Dedifferentiated amniotic fluid mesenchymal stem cell (primary cell): ENCODE measurements around the gene PTGDR.

Experiments used
- DNase-seq: peaks from one replicate; pipeline ENCODE4 v3.0.0-alpha.2; 2016; ENCODE audit errors: extremely low spot score

PTGDR gene

DNA sequence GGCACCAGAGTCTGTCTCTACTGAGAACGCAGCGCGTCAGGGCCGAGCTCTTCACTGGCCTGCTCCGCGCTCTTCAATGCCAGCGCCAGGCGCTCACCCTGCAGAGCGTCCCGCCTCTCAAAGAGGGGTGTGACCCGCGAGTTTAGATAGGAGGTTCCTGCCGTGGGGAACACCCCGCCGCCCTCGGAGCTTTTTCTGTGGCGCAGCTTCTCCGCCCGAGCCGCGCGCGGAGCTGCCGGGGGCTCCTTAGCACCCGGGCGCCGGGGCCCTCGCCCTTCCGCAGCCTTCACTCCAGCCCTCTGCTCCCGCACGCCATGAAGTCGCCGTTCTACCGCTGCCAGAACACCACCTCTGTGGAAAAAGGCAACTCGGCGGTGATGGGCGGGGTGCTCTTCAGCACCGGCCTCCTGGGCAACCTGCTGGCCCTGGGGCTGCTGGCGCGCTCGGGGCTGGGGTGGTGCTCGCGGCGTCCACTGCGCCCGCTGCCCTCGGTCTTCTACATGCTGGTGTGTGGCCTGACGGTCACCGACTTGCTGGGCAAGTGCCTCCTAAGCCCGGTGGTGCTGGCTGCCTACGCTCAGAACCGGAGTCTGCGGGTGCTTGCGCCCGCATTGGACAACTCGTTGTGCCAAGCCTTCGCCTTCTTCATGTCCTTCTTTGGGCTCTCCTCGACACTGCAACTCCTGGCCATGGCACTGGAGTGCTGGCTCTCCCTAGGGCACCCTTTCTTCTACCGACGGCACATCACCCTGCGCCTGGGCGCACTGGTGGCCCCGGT, at the start of gene PTGDR:
TSS of gene PTGDR (plus strand) at position 198 of the 778 bp plus-strand sequence. CDS start at position 315, 117 bp downstream.
- DNase-seq, result no peak

GRCh38 chr14:52219488-52220084, 47.9 kb upstream of the PTGDR start:
- DNase-seq, result no peak

- DNase-seq, result no peak
These were observed 46.3 kb upstream of the PTGDR start for GRCh38 chr14:52220924-52221811.

DNA sequence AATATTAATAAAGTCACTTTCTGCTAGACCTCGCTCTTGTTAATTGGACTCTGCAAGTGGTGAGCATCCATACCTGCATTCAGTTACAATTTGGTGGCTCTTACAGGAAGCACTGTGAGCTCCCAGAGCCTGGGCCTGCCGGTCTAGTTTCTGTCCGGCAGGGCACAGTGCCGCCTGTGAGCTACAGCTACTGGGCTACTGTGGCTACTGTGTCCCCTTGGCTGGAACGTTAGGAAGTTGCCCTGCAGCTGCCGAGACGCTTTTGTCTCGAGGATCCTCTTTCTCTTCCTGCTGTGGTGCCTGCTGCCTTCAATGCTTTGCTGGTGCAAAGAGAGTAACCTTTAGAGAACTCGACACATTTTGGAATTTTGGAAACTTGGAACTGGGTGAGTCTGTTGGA, 44.6 kb upstream of the PTGDR start:
- no peak for DNase-seq

DNA sequence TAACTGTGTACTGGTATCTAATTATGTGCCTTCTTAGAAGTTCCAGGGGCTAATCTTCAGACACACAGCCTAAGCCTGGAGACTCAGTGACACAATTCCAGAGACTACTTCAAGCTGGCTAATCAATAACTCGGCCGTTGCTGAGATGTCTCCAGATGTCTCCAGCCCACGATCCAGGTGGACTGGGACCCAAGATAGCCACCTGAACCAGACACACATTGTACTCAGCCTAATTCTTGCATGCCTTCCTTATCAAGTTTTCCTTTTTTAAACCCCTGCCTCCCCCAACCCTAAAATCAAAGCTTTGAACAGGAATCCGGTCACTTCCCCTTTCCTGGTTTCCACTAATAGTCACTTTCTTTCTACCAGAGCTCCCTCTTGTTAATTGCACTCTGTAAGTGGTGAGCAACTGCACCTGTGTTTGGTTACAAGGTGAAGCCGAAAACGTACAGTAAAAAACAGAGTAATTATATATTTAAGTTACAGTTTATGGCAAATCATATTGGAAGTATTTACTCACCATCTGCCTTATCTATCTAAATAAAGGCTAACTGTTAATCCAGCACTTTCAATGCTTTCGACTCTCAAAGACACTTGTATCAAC, 39.8 kb upstream of the PTGDR start:
- no peak for DNase-seq

- no peak for DNase-seq
These were observed 33.8 kb upstream of the PTGDR start for GRCh38 chr14:52233693-52234092.

- no peak for DNase-seq
These were observed 32.1 kb upstream of the PTGDR start for GRCh38 chr14:52235434-52235833.

DNA sequence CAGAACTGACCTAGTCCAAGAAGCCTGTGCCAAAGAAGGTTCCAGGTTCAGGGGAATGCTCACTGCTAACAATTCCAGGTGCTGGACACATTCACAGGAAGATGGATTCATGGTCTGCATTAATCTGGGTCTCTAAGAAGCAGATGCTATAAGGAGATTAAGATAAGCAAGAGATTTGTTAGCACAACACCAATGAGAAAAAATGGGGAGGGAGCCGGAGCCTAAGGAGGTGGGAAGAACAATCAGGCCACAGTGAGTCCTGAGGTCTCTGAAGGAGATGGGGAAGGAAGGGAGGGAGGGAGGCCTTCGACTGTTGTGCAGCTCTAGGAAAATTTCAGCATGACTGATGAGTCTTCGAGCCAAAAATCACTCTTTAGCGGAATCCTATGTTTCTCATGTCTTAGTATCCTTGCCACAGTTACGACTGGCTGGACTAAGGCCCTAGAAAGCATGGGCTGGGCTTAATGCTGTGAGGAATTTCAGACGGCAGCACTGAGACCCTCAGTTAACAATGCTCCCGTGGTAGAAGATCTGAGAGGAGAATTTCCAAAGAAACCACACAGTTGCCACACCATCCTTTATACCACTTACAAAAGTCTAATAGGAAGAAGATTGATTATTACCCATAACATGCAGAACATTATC, 31.5 kb upstream of the PTGDR start:
- DNase-seq, result no peak

DNA sequence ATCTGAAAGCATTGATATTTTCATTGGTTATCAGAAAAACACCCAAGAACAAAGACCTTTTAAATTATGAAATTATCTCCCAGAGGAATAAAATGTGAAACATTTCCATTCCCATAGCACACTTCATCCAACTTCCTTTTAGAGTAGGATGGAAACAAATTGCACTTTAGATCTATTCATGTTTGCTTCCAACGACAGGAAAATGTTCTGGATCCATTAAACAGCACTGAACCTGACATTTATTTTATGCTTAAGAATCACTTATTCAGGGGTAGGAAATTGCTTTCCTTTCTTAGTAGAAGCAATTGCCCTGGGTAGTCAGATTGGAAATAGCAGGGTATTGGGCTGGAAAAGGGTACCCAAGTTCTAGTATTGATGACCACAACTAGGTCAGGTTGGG, 28.8 kb upstream of the PTGDR start:
- no peak for DNase-seq

- no peak for DNase-seq
These were observed 26.9 kb upstream of the PTGDR start for GRCh38 chr14:52240623-52241022.

DNA sequence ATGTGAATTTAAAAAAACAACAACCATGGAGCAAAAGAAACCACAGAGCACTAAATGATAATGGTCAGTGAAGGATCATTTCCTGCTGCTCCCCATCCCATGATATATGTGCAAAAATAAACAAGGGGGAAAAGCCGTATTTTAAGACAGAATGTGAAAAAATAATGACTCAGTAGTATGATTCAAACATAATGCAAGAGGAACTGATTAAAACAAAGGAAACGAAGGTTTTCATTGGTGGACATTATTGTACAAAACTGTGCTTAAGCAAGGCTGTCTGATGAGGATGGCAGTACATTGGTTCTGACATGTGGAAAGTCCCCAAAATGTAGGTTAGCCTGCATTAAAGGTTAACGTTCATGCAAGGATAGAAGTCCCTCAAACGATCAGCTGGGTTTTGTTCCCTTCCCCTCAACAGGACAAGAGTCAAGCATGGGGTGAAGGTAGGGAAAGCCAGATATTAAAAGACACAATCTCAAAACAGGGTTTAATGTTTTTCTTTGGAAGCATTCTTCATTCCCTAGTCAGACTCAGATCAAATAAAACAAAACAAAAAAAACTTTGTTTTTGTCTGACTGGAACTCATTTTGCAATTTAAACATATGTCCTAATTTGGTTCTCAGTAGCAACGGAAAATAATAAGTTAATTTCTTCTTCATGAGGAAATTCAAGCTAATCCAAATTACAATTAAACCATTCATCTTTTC, 26.3 kb upstream of the PTGDR start:
- peak; percentile 84 for DNase-seq

- no peak for DNase-seq
These were observed 23.2 kb upstream of the PTGDR start for GRCh38 chr14:52244328-52244727.

GRCh38 chr14:52244997-52245396, 22.5 kb upstream of the PTGDR start:
- DNase-seq, result no peak

DNA sequence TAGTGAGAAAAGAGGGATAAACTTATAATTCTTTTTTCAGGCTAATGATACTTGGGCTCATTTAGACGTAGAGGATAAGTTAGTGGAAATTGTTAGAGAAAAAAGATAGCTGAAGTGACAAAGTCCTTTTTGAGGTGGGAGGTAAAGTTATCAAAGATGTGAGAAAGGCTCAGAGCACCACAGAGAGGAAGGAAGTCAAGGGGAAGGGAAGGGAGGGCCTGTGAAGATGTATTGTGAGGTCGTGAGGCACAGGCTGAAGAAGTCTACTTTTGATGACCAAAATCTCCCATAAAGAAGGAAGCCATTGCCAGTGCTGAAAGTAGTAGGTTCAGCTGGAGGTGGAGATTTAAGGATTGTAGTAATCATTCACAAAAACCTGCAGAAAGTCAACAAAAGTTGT, 19.4 kb upstream of the PTGDR start:
- DNase-seq, result no peak

DNA sequence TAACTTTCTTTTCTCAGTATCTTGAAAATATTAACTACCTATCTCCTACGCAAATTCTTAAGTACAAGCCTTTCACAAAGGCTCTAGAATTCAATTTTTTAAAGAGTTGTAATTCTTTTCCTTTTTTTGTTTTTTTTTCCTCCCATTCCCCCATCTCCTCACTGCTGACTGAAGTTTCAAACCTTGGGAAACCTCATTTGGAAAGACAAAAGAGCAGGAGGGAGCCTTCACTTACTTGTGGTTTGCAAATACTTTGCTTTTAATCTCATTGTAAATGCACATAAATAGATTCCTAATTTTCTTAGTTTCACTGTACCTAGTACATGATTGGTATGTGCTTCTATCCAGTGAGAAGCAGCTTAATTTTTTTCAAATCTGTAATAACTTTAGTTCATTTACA, 15.8 kb upstream of the PTGDR start:
- DNase-seq, result no peak

DNA sequence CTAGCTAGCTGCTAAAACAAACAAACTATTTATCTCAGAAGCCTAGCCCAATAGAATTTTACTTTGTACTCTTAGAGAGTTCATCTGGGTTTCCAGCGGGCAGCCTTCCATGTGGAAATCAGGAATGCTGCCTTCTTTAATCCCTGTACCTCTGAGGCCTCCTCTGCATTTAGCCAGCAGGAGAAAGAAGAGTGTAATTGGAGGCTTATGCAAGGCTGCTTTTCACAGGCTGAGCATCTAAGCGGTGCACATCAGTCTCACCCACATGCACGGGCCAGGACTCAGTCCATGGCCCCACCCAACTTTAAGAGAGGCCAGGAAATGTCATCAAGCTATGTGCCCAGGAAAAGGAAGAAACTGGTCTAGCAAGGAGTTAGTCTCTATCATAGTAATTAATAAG, 14.0 kb upstream of the PTGDR start:
- peak; percentile 54 for DNase-seq

DNA sequence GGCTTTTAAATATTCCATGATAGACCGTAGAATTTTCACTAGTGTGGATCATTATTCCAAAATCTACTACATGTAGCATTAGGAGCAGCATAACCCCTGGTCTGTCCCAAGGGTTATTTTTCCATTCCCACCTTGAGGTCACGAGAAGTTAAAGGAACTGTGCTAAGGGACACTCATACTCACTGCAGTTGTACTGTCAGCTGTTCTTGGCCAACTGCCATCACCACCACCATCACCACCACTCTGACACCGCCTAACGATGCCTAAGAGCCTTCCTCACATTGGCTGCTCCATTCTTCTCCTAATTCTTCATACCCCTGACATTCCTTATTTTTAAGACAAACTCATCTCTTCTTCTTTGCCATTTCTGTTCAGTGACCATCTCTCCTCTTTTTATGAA, 13.4 kb upstream of the PTGDR start:
- DNase-seq, result no peak

DNA sequence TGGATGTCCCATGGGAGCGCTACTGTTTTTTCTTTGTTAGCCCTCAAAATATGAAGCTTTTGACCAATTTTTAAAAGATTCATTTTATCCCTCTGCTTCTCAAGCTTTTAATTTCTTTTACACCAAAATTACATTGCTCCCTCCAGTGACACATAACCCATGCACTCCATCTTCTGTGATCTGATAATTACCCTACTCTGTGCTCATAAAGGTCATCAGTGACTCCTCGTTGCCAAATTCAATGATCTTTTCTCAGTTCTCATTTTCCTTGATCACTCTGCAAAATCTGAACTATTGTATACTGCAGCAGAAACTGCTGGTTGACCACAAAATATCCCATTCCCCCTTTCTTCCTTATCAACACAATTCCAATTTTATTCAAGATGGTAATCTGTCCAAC, 8.7 kb upstream of the PTGDR start:
- DNase-seq, result no peak

GRCh38 chr14:52259434-52259833, 8.1 kb upstream of the PTGDR start:
- DNase-seq, result no peak

GRCh38 chr14:52262600-52262999, 4.9 kb upstream of the PTGDR start:
- DNase-seq, result no peak

DNA sequence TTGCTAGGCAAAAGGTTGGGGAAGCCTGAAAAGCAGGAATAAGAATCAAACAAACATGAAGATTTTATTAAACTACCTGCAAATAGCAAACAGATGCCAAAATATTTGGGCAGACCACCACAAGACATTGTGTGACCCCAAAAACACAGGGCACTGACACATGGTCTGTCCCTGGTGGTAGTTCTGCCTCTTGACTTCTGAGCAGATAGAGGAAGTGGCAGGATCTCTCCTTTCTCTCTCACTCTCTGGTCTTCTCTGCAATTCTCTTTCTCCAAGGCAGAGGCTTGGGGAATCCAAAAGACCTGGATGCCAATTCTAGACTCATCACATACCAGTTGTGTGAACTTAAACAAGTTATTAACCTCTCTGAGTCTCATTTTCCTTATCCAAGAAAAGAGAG, 4.3 kb upstream of the PTGDR start:
- DNase-seq, result no peak
